GM23338 (cell line): ENCODE measurements around the gene DBNL.

Source experiments
- CREB1 ChIP-seq: fragments of 250-450 bp; sonication (Bioruptor Pico); IDR thresholded peaks from 2 replicates; pipeline ENCODE4 v1.5.0; 2020; ENCODE audit warnings: low read depth, mild to moderate bottlenecking, moderate library complexity
- CTCF ChIP-seq, 2 experiments: fragments of 200-600 bp in 1 of 2; sonication (generic) in 1 of 2; conservative IDR thresholded peaks; 2 replicates each; pipeline versions ENCODE4 v1.5.1 to v1.6.1; 2016 to 2017; ENCODE audit warnings: antibody characterized with exemption in 2 of 2, low read depth in 2 of 2, mild to moderate bottlenecking in 2 of 2, moderate library complexity in 1 of 2
- ETS1 ChIP-seq: IDR thresholded peaks from 2 replicates; pipeline ENCODE4 v1.6.1; 2016; ENCODE audit warnings: antibody characterized with exemption
- EZH2 ChIP-seq: fragments of 200-600 bp; sonication (generic); IDR thresholded peaks from one replicate; pipeline ENCODE4 v1.8.0; 2017; ENCODE audit warnings: antibody characterized with exemption, mild to moderate bottlenecking, low read depth; ENCODE audit not compliant: unreplicated experiment
- EZH2phosphoT487 ChIP-seq: fragments of 200-600 bp; sonication (generic); IDR thresholded peaks from one replicate; pipeline ENCODE4 v1.8.1; 2018; ENCODE audit warnings: antibody characterized with exemption; ENCODE audit not compliant: unreplicated experiment
- JUNB ChIP-seq: IDR thresholded peaks from one replicate; pipeline ENCODE4 v1.6.1; 2016; ENCODE audit warnings: antibody characterized with exemption; ENCODE audit not compliant: unreplicated experiment
- NANOG ChIP-seq: IDR thresholded peaks from 2 replicates; pipeline ENCODE4 v1.6.1; 2016; ENCODE audit warnings: antibody characterized with exemption, borderline replicate concordance
- POLR2AphosphoS5 ChIP-seq: IDR thresholded peaks from 2 replicates; pipeline ENCODE4 v1.6.1; 2016; ENCODE audit warnings: antibody characterized with exemption, low read depth
- REST ChIP-seq: IDR thresholded peaks from one replicate; pipeline ENCODE4 v1.6.1; 2018; ENCODE audit warnings: antibody characterized with exemption; ENCODE audit not compliant: unreplicated experiment
- STAT1 ChIP-seq: IDR thresholded peaks from one replicate; pipeline ENCODE4 v1.6.1; 2016; ENCODE audit warnings: antibody characterized with exemption; ENCODE audit not compliant: unreplicated experiment
- ZNF114 ChIP-seq: fragments of 250-450 bp; sonication (Bioruptor Pico); IDR thresholded peaks from 2 replicates; pipeline ENCODE4 v1.5.0; 2020; ENCODE audit warnings: mild to moderate bottlenecking, moderate library complexity
- ZNF331 ChIP-seq: fragments of 250-450 bp; sonication (Bioruptor Pico); IDR thresholded peaks from 2 replicates; pipeline ENCODE4 v1.5.0; 2020; ENCODE audit warnings: low read depth, mild to moderate bottlenecking, moderate library complexity

- TF ChIP-seq CTCF (conservative IDR thresholded peaks at IDR 0.05; ENCODE audit: low read depth in 2 of 2) (peak; percentile 71 to 87), EZH2 (no peak), CREB1 (CRISPR knock-in tag) (no peak), REST (no peak), POLR2AphosphoS5 (no peak), JUNB (no peak), EZH2phosphoT487 (no peak), STAT1 (no peak), ZNF114 (CRISPR knock-in tag) (no peak), ETS1 (no peak), NANOG (no peak), ZNF331 (CRISPR knock-in tag) (no peak)
Measured at GRCh38 chr7:44072364-44073231, 28.1 kb downstream of the DBNL start.
